Esophagus muscularis mucosa (tissue), 3 donors: ENCODE measurements around the gene ZNF790.

Source experiments
- POLR2A ChIP-seq: fragments of 450-650 bp; IDR thresholded peaks from one replicate; pipeline ENCODE4 v1.6.1; 2017; ENCODE audit warnings: antibody characterized with exemption, moderate library complexity, mild to moderate bottlenecking, low read depth
- POLR2AphosphoS5 ChIP-seq, 2 donors: sonication (generic); formaldehyde crosslinking; IDR thresholded peaks; one replicate each; pipeline ENCODE4 v1.6.1; 2017; ENCODE audit warnings: antibody characterized with exemption in 2 of 2
- TF ChIP-seq, protein P1 (sequence below), 3 experiments: fragments of 200-600 bp in 2 of 3; fragments of 450-650 bp in 1 of 3; sonication (generic) in 2 of 3; IDR thresholded peaks; one replicate each; pipeline ENCODE4 v1.5.1; 2017 to 2019; ENCODE audit warnings: antibody characterized with exemption in 3 of 3, mild to moderate bottlenecking in 2 of 3, moderate library complexity in 1 of 3

DNA sequence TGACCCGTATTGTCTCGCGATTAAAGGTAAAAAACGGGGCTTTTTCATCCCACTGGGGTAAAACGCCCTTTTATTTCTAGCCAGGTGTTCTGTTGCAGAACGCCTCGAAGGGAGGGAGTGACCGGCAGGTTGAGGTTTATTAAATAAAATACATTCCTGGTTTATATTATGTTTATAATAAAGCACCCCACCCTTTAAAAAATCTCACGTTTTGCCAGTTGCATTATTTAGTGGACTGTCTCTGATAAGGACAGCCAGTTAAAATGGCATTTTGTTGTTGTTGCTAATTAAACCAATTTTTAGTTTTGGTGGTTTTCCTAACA is 40.4 kb downstream of the ZNF790 start:
- TF ChIP-seq POLR2A (no peak), POLR2AphosphoS5 (IDR thresholded peaks at IDR 0.05) (no peak)
- TF ChIP-seq, protein P1, sequence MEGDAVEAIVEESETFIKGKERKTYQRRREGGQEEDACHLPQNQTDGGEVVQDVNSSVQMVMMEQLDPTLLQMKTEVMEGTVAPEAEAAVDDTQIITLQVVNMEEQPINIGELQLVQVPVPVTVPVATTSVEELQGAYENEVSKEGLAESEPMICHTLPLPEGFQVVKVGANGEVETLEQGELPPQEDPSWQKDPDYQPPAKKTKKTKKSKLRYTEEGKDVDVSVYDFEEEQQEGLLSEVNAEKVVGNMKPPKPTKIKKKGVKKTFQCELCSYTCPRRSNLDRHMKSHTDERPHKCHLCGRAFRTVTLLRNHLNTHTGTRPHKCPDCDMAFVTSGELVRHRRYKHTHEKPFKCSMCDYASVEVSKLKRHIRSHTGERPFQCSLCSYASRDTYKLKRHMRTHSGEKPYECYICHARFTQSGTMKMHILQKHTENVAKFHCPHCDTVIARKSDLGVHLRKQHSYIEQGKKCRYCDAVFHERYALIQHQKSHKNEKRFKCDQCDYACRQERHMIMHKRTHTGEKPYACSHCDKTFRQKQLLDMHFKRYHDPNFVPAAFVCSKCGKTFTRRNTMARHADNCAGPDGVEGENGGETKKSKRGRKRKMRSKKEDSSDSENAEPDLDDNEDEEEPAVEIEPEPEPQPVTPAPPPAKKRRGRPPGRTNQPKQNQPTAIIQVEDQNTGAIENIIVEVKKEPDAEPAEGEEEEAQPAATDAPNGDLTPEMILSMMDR (IDR thresholded peaks at IDR 0.05) = no peak
